GM18951 (cell line): ENCODE measurements around the gene LIMA1.

Source experiments
- POLR2A ChIP-seq: IDR thresholded peaks from 4 replicates; pipeline ENCODE4 v1.6.1; 2011; ENCODE audit warnings: mild to moderate bottlenecking; ENCODE audit not compliant: insufficient read length, insufficient read depth; ENCODE audit errors: extremely low read depth
- in situ Hi-C: fragments of 300-500 bp; cut with MboI; formaldehyde crosslinking; loops from one replicate; pipeline ENCODE4 v1.12.0; 2022; ENCODE audit warnings: low sequenced_read_pairs, mixed read lengths, inconsistent platforms; ENCODE audit not compliant: unreplicated experiment

The LIMA1 gene

DNA sequence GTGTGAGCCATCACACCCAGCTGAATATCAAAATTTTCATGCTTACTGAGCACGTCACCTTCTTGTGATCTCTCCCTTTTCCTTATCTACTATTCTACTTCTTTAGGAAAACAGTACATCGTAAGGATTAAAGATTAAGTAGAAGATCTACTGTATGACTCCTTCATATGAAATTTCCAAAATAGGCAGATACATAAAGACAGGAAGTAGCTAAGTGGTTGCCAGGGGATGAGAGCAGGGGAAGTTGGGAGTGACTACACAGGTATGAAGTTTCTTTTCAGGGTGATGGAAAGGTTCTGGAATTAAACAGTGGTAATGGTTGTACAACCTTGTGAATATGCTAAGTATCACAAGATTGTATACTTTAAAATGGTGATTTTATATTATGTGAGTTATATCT is 79.6 kb downstream of the LIMA1 start:
- no peak for TF ChIP-seq POLR2A
- in situ Hi-C loops: no loop called here

DNA sequence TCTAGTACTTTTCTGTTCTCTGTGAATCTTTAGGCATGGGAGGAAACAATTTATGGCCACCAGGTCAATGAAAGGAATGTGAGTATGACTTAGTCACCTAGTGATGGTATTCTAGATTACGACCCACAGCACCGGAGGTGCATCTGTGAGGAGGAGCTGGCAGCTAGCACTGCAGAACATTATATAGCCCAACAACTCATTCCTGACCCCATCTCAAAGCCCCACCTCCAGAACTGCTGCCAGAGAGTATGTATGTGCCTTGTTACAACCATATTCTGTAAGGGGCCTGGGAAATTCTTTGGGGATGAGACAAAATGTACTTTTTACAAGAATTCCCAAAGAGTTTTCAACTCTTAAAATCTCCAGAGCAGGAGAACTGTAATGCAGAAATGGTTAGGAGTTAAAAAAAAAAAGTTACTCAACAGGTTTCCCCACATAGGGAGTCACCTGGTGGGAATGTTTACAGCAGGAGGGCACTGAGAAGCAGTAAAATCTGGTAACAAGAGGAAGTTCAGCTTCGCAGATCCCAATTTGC is 81.3 kb downstream of the LIMA1 start:
- TF ChIP-seq POLR2A: no peak
- in situ Hi-C loops: no loop called here

DNA sequence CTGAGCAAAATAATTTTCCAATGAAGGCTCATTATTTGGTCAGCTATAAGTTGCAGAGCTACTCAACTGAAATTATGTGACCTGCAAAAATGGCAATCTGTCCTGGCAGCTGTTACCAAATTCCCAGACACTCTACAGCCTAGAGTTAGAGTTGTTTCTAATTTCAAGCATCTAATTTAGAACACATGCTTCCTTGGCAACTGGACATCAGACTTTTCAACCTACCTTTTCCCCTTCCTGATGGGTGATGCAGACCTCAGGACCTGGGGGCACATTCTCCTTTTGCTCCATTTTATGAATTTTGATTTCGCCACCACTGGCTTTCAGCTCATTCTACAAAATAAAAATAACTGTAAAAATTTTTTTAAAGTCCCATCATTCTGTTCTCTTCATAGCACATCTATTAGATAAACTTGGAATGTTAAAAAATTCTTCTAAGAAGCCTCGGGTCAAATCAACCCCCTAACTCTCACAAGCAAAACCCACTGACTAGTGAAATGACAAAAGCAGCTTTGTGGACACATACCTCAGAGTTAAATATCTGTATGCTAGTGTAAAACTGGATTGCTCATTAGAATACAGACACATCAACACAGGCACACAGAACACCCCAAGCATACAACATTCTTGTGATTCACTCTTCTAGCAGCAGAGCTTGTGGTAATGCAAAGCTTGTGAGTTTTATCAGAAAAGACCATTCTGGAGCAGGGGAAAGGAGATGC is 82.6 kb downstream of the LIMA1 start:
- in situ Hi-C loops: no loop called here
- no peak for TF ChIP-seq POLR2A

DNA sequence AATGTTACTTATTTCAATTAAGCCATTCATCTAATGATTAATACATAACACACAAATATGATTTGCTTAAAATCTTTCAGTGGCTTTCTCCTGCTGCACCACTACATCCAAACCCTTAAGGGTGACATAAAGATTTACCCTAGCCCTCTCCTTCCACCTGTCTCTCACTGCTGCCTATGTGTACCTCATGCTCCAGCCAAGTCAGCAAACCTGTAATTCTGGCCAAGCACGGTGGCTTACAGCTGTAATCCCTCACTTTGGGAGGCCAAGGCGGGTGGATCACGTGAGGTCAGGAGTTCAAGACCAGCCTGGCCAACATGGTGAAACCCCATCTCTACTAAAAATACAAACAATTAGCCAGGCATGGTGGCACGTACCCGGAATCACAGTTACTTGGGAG is 84.5 kb downstream of the LIMA1 start:
- in situ Hi-C loops: no loop called here
- TF ChIP-seq POLR2A: no peak

DNA sequence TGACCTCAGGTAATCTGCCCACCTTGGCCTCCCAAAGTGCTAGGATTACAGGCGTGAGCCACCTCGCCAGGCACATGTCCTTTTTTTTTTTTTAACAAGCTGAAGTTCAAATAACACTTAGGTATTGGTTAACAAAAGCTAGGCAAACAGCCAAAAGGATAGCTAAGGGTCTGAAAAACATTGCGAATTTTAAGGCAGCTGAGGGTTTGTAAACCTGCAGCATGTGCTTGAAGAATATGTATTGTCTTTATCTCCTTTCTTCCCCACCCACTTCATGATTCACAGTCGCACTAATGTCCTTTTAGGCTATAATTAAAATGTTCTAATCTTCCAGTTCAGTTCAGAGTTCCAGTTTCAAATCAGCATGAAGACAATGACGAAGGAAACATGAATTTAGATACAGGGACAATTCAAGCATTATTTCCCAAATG is 86.0 kb downstream of the LIMA1 start:
- in situ Hi-C loops: no loop called here
- no peak for TF ChIP-seq POLR2A

DNA sequence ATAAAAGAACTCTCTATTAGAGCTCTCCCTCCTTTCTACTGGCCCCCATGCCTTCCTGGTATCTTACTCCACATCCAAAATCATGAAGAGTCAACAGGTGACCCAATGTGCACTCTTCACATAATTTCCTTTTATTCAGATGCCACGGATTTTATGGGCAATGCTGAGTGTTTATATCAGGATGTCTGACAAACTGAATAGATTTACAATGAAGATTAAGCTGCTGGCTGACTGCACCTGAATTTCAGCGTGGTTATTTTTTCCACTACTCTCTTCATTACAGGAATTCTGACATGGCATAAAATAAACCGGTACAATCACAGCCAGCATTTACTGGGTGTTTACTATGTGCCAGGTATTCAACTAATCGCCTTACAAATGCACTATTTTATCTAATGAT is 86.8 kb downstream of the LIMA1 start:
- TF ChIP-seq POLR2A: no peak
- in situ Hi-C loops: no loop called here

DNA sequence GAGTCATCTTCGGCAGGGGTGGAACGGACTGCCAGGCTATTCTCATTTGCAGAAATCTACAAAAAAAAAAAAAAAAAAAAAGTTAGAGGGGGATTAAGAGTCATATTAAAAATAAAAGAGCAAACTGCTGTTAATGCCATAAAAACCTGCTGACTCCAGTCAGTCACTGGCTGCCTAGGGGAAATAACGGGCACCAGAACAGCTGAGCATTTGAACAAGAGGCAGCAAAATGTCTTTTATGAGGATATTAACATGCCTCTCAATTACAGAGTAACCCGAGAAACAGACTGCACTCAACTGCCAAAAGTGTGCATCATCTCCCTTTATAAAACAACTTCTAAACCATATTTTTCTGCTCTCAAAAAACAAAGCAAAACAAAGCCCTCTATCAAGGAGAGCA is 87.5 kb downstream of the LIMA1 start:
- in situ Hi-C loops: no loop called here
- no peak for TF ChIP-seq POLR2A

DNA sequence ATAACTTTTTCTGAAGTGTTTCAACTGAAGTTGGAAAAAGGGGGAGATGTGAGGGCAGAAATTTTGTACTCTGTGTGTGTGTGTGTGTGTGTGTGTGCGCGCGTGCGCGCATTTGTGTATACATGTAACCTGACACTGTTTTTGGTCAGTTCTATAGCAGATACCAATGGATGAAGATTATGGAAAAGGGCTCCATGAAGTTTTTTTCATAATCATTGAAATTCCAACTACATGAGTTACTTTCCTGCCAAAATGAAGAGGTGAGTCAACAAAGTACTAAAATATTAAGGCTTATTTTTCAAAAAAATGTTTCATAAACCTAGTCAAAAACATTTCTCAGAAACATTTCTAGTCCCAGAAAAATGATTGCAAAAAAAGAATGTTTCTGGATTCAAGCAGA is 90.4 kb downstream of the LIMA1 start:
- in situ Hi-C loops: no loop called here
- TF ChIP-seq POLR2A: no peak

DNA sequence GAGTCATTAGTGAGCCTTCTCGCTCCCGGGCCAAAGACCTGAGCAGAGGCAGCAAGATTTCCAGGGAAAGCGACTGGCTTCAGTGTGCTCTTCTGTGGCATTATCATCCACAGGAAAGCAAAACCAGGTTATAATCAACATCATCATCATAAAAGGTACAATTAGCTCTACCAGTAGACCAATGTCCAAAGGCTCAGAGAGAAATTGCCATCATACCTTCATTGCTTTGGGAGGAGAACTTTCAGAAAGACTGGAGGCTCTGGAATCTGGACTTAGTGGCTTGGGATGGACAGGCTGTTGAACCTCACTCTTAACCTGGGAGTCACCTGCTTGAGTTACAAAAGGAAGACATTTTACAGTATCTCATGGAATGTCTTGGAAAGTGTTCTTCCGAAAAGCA is 91.1 kb downstream of the LIMA1 start:
- TF ChIP-seq POLR2A: no peak
- in situ Hi-C loops: no loop called here

DNA sequence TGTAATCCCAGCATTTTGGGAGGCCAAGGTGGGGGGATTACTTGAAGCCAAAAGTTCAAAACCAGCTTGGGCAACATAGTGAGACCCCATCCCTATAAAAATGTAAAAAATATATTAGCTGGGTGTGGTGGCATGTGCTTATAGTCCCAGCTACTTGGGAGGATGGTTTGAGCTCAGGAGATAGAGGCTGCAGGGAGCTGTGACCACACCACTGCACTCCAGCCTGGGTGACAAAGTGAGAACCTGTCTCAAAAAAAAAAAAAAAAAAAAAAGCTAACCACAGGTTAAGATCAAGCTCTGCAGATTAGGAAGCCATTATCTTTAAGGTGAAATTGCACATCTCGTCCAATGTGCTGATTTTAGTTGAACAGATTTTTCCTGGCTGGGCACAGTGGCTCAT is 92.5 kb downstream of the LIMA1 start:
- in situ Hi-C loops: no loop called here
- TF ChIP-seq POLR2A: no peak

DNA sequence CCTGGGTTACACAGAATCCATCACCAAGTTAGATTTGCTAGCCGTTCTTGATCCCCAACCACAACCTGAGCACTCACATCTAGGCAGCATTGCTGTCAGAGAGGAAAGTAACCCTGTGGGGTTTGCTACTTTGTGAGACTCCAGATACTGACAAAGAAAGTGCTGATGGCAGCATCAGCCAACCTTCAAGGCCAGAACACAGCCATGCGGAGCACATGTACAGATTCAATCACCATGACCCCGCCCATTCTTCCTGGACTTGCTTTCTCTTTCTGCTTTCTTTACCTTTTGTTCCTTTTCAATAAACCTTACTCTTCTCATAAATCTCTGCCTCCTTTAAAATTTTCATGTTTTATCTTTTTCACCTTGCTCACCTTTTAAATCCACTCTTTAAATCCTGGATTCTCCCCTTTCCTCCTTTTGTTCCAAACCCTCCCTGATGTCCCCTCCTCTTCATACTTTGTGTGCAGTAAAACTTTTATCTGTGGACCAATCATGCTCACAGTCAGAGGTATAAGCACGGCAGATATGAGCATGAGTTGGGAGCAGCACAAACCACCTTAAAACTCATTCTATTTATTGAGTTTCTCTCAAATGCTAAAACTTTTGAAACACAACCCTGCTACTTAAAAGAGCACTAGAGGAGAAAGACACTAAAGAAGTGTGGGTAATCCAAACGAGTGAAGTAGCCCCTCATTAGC is 94.3 kb downstream of the LIMA1 start:
- TF ChIP-seq POLR2A: no peak
- in situ Hi-C loops: no loop called here

DNA sequence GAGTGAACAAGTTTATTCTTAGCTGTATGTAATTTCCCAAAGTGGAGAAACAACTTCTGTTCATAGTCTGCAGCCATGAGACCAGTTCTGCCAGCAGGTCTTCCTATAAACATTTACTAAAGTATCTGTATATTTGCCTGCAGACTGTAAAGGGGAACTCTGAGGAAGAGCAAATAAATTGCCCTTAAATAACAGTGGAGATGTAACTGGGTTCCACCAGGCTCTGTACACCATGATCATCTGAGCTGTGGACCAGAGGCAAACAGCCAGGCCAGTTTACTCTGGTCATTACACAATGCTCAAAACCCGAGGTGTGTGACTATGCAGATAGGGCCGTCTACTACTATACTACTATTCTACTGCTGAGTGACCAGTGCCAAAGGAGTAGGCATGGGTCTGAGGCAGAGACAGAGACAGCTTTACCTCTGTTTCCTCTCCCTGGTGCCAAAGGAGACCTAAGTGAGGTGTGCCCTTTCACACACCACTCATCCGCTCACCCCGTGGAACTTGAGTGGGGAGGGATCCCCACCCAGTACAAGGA is 95.0 kb downstream of the LIMA1 start:
- no peak for TF ChIP-seq POLR2A
- in situ Hi-C loops: no loop called here

DNA sequence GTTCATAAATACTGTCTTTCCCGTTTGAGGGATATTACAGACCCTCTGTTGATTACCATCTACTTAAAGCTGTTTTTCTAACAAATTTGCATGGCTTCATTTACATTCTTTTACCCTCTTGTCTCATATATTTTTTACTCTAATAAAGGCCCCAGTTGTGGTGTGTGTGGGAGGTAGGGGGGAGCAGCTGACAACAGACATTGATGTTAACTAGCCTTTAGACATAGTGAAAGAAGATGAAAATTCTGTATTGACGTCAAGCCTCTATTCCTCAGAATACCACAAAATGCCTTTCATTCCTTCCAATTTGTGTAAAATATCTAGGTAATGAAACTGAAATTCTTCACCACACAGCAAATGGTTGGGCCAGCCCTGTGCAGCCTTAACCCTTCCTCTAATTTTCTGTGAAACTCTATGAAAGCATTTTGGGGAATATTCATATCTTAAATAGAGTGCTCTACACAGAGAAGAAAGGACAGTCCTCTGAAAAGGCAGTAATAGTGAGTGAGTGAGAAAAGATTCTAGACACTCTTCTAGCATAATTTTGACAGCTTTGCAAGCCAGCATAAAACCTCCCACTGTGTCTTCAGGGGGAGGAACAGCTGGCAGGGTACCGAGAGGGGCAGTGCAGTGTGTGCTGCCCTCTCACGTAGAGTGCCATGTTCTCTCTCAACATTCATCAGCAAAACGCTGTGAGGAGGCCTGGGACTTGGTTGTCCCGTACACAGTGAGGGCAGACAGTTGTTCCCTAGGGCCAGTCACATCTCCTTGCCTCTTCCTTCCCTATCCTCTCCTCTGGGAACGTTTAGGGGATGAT is 96.0 kb downstream of the LIMA1 start:
- in situ Hi-C loops: no loop called here
- no peak for TF ChIP-seq POLR2A
